K562 (cell line): ENCODE data around the gene MRPL38. TPM values are rescaled to one million over a fixed set of nuclear protein-coding genes. Genes with fewer than 3 reads are reported as not detected.
A peak's percentile ranks its signal among the peaks of the same experiment; 100 is the strongest.

Source experiments
- ARID1B ChIP-seq: fragments of 450-650 bp; IDR thresholded peaks from 2 replicates; pipeline ENCODE4 v1.6.1; 2016; ENCODE audit warnings: antibody characterized with exemption, mild to moderate bottlenecking, inconsistent platforms
- CCNT2 ChIP-seq: IDR thresholded peaks from 2 replicates; pipeline ENCODE4 v1.6.1; 2011; ENCODE audit warnings: borderline replicate concordance, low read depth, mild to moderate bottlenecking, moderate library complexity, mixed read lengths, low read length; ENCODE audit not compliant: insufficient read length; ENCODE audit errors: extremely low read depth
- JUND ChIP-seq, 2 experiments: IDR thresholded peaks; 2 replicates in 1 of 2; 3 replicates in 1 of 2; pipeline ENCODE4 v1.6.1; 2011; ENCODE audit warnings: borderline replicate concordance in 2 of 2, low read depth in 2 of 2, low read length in 2 of 2, improper control_type of control experiment in 1 of 2, missing biosample characterization in 1 of 2, missing genetic modification characterization in 1 of 2, missing genetic modification reagents in 1 of 2
- KDM2B ChIP-seq: fragments of 250-450 bp; sonication (Bioruptor Pico); IDR thresholded peaks from 2 replicates; pipeline ENCODE4 v1.8.0; 2021; ENCODE audit warnings: mild to moderate bottlenecking, moderate library complexity
- KDM4B ChIP-seq, 2 experiments: fragments of 450-650 bp in 1 of 2; sonication (generic) in 1 of 2; IDR thresholded peaks; 2 replicates each; pipeline ENCODE4 v1.6.1; 2016 to 2017; ENCODE audit warnings: borderline replicate concordance in 2 of 2, antibody characterized with exemption in 1 of 2, low read depth in 1 of 2, mild to moderate bottlenecking in 1 of 2
- MGA ChIP-seq: fragments of 450-650 bp; IDR thresholded peaks from 2 replicates; pipeline ENCODE4 v1.6.1; 2016; ENCODE audit warnings: mild to moderate bottlenecking, moderate library complexity
- OTX1 ChIP-seq: fragments of 450-650 bp; formaldehyde crosslinking; IDR thresholded peaks from 2 replicates; pipeline ENCODE4 v1.4.0; 2022; ENCODE audit warnings: mild to moderate bottlenecking
- PRDM10 ChIP-seq: fragments of 450-650 bp; IDR thresholded peaks from 2 replicates; pipeline ENCODE4 v1.6.1; 2018; ENCODE audit not compliant: partially characterized antibody
- ZNF165 ChIP-seq: fragments of 250-450 bp; sonication (Bioruptor Pico); IDR thresholded peaks from 2 replicates; pipeline ENCODE4 v1.4.0; 2020; ENCODE audit warnings: borderline replicate concordance
- polyA plus RNA-seq, 8 experiments: library from polyadenylated mRNA; depleted of rRNA in 4 of 8; stranded (reverse) in 5 of 8; unstranded in 3 of 8; fragments of >200 nt; fragmentation: Nextera tagmentation in 2 of 8; fragmentation: Illumina TruSeq in 1 of 8; extraction: Ambion mirVana in 2 of 8; extraction: Trizol in 1 of 8; gene quantifications; 2 replicates each; pipeline versions ENCODE4 v1.2.1 to v1.2.3, GENCODE V29; 2011 to 2014; ENCODE audit warnings: inconsistent platforms in 1 of 8, missing spikeins in 1 of 8
- total RNA-seq, 7 experiments: library from RNA; depleted of rRNA in 6 of 7; stranded (reverse); fragments of >200 nt in 6 of 7; fragmentation: Illumina TruSeq in 2 of 7; extraction: Trizol in 2 of 7; gene quantifications; 2 replicates each; pipeline versions ENCODE4 v1.2.1 to v1.2.3, GENCODE V29; 2011 to 2021; ENCODE audit warnings: low replicate concordance in 1 of 7

The MRPL38 gene
- total and polyA plus RNA-seq, 9 of the 15 experiments (the other 6 are each of a cell fraction or from before 2014, with no cell fraction given): 4.5 to 154 (median 48.5) TPM

- TF ChIP-seq JUND (IDR thresholded peaks at IDR 0.05; ENCODE audit: borderline replicate concordance, low read depth, low read length): peak; percentile 39; the same call in 1 of the 2 replicates
- no peak; the same call in 2 of the 3 replicates for TF ChIP-seq JUND (tag; IDR thresholded peaks at IDR 0.05; ENCODE audit: borderline replicate concordance, low read depth, low read length)
- no peak for TF ChIP-seq KDM2B
- peak; percentile 75 for TF ChIP-seq MGA
- TF ChIP-seq CCNT2: peak; percentile 80
- TF ChIP-seq OTX1 (CRISPR knock-in tag): no peak
- no peak for TF ChIP-seq PRDM10
- TF ChIP-seq ZNF165 (CRISPR knock-in tag): peak; percentile 82; the same call in 1 of the 2 replicates
- TF ChIP-seq ARID1B: no peak
- TF ChIP-seq KDM4B (IDR thresholded peaks at IDR 0.05; ENCODE audit: borderline replicate concordance in 2 of 2, low read depth in 1 of 2): 0 out of 4 replicates have a peak, but pooled peaks of 1 of the 2 experiments have one; percentile 42
These were observed 36.2 kb upstream of the MRPL38 start, which contains the start of gene FBF1 (continued) for GRCh38 chr17:75940727-75941441.
